RCC 7860 (cell line): ENCODE data around the gene FBN1.
A peak's percentile ranks its signal among the peaks of the same experiment; 100 is the strongest.

Source experiments
- DNase-seq: peaks from one replicate; pipeline ENCODE4 v3.0.0-alpha.2; 2015; ENCODE audit warnings: low spot score
- FAIRE-seq: peaks from 2 replicates; lab custom pipeline; 2012; peaks lifted over from hg19 to GRCh38; lab: Jason Lieb, UNC

The FBN1 gene

GRCh38 chr15:48381861-48382260, 263.6 kb downstream of the FBN1 start:
- DNase-seq (no peak), FAIRE-seq (no peak)

GRCh38 chr15:48380198-48380597, 265.3 kb downstream of the FBN1 start:
- FAIRE-seq, result no peak
- no peak for DNase-seq

- DNase-seq (no peak), FAIRE-seq (no peak)
Measured at GRCh38 chr15:48375767-48376166, 269.7 kb downstream of the FBN1 start.

GRCh38 chr15:48374472-48374871, 271.0 kb downstream of the FBN1 start:
- no peak for FAIRE-seq

DNA sequence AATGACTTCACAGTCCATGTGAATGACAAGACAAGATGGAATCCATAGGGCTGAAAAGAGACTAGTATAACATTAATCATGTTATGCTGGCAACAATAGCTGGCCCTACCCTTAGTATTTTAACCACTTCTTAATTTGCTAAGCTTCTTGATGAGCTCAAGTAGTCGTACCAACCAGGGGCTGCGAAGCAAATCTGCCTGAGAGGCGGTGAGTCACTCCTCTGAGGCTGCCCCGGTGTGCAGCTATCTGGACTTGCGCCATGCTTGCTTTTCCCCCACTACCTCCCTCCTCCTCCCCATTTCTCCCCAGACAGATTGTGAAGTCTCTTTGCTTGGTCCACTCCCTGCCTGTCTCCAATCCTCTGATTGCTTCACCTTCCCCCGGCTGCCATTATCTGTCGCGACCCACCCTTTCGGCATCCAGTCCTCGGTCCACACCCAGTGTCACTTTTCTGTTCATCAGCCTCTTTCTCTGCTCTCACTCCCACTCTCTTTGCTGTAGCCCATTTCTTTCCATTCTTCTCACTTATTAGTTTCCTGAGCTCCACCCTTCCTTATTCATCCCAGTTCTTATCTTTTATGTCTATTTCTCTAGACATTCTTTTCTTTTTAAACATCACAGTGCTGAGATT, 271.6 kb downstream of the FBN1 start:
- FAIRE-seq, result peak; percentile 76
- peak; percentile 62 for DNase-seq

More at GRCh38 chr15:48374472-48374871, 271.0 kb downstream of the FBN1 start:
- DNase-seq, result no peak

GRCh38 chr15:48371961-48372360, 273.5 kb downstream of the FBN1 start:
- DNase-seq (no peak), FAIRE-seq (no peak)

GRCh38 chr15:48371550-48371949, 274.0 kb downstream of the FBN1 start:
- FAIRE-seq (no peak), DNase-seq (no peak)

DNA sequence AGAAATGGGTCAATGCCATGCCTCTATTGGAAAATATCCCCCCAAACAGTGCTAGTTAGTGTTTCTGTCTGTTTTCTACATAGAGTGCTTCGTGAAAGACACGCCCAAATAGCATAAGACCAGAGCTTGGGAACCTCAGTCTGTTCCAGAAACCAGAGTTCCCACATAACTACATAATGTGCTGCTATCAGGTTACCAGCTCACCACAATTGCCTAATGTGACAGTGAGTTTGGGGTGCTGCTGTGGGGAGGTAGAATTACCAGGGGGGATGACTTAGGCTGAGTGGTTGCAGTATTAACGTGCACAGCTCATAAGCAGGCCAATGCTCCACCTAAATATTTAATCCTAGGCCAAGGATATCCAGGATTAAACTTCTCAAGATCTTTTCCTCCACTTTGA, 275.0 kb downstream of the FBN1 start:
- FAIRE-seq, result no peak
- DNase-seq, result no peak

GRCh38 chr15:48367483-48367882, 278.0 kb downstream of the FBN1 start:
- no peak for FAIRE-seq

DNA sequence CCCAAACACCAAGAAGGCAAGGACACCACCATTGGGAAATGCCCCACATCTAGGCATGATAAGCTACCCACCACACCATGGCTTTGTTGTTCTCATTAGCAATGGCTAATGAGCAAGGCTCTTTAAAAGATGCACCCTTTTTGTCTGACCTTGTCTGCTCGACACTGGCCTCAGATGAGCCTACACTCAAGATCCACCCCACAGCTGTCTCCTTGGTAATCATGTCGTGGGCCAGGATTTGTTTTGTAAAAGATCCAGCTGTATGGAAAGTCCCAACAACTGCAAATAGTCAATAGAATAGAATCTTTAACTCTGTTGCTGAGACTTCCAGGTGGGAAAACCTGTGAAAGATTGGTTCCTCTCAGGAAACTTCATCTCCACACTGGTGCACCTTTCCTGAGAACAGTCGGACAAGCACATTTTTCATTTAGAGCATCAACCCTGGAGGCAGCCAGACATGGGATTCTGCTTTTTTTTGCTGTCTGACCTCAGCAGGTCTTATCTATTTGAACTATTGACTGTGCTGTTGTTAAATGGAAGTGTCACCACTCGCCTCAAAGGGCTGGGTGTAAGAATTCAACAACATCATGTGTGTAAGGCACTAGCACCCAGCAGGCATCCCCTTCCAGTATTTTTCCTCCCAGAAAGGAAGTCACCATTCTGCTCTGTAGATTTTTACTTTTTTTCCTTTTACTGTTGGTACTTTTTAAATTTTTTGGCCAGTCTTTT, 278.8 kb downstream of the FBN1 start:
- FAIRE-seq (no peak), DNase-seq (no peak)

More at GRCh38 chr15:48367483-48367882, 278.0 kb downstream of the FBN1 start:
- DNase-seq, result no peak

GRCh38 chr15:48365575-48365974, 279.9 kb downstream of the FBN1 start:
- peak; percentile 86 for FAIRE-seq
- no peak for DNase-seq

- no peak for FAIRE-seq
Measured at GRCh38 chr15:48363474-48363873, 282.0 kb downstream of the FBN1 start.

GRCh38 chr15:48361685-48362084, 283.8 kb downstream of the FBN1 start:
- FAIRE-seq (no peak), DNase-seq (no peak)

More at GRCh38 chr15:48363474-48363873, 282.0 kb downstream of the FBN1 start:
- DNase-seq, result no peak

DNA sequence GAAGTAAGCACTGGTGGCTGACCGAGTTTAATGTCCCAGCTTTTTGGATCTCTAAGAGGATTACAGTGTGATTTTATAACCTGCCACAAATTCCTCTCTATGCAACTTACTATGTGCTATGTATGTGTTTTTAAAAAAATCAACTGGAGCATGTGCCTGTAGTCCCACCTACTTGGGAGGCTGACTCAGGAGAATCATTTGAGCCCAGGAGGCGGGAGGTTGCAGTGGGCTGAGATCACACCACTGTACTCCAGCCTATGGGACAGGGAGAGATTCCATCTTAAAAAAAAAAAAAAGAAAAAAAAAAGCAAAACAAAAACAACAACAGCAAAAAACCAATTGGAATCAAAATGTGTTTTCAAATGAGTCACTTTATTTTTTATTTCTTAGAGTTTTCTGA, 284.7 kb downstream of the FBN1 start:
- DNase-seq (no peak), FAIRE-seq (no peak)
